SK-MEL-5 (cell line): ENCODE results near the gene ACAP3. TPM values are rescaled to one million over a fixed set of nuclear protein-coding genes. Genes with fewer than 3 reads are reported as not detected.
A peak's percentile ranks its signal among the peaks of the same experiment; 100 is the strongest.

Source experiments
- DNase-seq: peaks from one replicate; pipeline ENCODE4 v3.0.0-alpha.2; 2016; ENCODE audit warnings: low read depth, low spot score
- in situ Hi-C: cut with HindIII; loops from 2 replicates; pipeline ENCODE4 v1.10.0; 2016; ENCODE audit warnings: low sequenced_read_pairs, high pct_unique_total_duplicates, low pct_unique_long_range_greater_than_20kb
- total RNA-seq: library from RNA; depleted of rRNA; stranded (reverse); fragments of >200 nt; shearing (Covaris generic); gene quantifications from 2 replicates; pipeline ENCODE4 v1.2.3, GENCODE V29; 2014

The ACAP3 gene
- total RNA-seq, 1 experiment from 2014 or later = 14.5 TPM

- no peak for DNase-seq
- in situ Hi-C loops = no loop called here
These were observed 40.0 kb downstream of the ACAP3 start for GRCh38 chr1:1267488-1268283.

DNA sequence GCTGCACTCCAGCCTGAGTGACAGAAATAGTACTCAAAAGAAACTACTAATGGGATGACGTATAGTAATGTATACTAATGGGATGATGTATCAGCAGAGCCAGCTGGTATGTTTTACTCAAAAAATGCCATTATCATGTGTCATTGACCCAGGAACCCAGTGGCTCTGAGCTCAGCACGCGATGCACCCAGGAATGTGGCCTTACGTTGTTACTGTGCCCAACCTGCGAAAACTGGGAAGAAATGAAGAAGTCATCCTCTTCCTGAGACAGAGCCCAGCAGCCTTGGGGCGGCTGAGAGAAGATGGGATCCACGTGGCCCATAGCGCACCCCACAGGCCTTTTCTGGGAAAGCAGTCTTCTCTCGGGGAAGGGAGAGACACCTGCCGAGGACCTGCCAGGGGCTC lies 42.9 kb downstream of the ACAP3 start:
- in situ Hi-C loops = no loop called here
- peak; percentile 36 for DNase-seq

DNA sequence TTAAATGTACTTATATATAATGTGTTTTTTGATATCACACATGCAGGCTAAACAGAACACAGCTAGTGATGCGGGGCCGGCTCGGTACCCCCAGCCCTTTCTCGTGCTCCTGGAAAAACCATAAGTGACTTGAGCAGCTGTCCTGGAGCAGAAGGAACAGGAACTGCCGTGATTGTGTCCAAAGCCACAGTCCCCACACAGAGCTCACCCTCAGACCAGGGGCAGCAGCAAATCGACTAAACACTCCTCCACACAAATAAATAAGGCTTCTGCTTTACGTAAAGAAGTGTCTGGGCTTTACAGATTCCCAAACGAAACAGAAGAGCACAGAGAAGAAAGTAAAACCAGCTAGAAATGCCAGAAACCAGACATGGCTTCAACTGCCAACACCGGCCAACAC lies 43.7 kb downstream of the ACAP3 start:
- DNase-seq = no peak
- in situ Hi-C loops = no loop called here

- in situ Hi-C loops = no loop called here
- no peak for DNase-seq
These were observed 45.0 kb downstream of the ACAP3 start for GRCh38 chr1:1262758-1263157.

DNA sequence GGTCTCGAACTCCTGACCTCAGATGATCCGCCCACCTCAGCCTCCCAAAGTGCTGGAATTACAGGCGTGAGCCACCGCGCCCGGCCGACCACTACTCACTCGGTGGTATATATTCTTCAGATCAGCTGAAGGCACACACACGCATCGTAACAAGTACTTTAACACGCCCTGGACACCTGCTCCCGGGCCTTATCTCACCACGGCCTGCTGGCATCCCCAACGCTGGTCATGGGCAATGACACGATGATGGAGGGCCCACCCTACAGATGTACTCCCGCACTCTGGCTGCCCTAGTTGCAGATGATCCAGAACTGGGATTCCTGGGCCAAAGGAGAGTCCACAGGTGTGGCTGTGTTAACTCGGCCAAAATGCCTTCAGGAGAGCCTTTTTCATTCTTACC lies 45.7 kb downstream of the ACAP3 start:
- in situ Hi-C loops = no loop called here

DNA sequence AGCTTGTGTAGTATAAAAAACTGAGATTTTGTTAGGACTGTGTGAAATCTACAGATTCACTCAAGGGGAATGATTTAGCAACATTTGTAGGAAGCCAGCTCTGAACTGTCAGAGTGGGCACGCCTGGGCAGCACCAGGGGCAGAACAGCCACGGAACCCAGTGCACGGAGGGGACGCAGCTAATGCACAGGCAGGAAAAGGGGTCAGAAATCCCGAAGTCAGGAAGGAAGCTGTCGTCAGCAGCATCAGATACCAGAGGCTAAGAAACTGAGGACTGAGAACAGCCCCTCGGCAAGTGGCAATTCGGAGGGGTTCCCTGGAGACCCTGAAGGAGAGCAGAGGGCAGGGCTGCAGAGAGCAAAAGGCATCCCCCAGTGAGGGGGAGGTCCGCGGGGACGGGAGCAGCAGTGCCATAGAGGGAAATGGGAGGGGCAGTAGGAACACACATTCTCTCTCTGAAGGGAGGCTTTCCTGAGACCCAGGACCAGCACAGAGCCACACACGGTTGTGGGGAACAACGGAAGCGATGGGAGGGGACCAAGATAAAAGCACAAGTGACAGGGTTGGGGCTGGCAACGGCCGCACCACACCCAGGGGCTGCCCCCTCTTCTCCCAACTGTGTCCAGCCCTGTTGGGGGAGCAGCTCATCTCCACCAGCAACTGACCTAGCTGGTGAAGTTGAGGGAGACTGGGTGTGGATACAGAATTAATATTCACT lies 46.7 kb downstream of the ACAP3 start:
- in situ Hi-C loops = no loop called here
- DNase-seq = no peak

More for the DNA sequence above, 45.7 kb downstream of the ACAP3 start:
- DNase-seq = no peak

DNA sequence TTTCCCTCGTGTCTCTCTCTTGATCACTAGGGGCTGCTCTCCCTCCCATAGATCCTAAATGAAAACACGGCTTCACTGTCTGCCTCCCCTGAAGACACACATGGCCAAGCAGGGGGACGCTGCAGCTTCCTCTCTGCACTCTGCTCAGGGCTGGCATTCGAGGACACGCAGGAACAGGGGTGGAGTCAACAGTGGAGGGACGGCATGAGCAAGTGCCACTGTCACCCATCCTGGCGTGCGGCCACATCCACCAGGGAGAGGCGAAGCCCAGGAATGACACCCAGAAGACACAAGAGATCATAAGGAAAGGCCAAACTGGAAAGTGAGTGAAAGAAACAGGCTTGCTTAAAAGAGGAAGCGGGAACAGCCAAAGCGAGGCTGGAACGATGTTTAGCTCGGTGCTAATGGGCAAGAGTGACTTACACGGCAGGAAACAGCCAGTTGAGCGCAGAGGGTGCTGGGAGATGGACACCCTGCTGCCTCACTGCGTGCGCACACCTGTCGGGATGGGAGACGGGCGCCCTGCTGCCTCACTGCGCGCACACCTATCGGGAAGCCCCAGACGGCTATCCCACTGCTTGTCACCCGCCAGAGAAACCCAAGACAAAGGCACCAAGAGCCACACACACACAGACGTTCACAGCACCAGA lies 47.7 kb downstream of the ACAP3 start:
- no peak for DNase-seq
- in situ Hi-C loops = no loop called here

DNA sequence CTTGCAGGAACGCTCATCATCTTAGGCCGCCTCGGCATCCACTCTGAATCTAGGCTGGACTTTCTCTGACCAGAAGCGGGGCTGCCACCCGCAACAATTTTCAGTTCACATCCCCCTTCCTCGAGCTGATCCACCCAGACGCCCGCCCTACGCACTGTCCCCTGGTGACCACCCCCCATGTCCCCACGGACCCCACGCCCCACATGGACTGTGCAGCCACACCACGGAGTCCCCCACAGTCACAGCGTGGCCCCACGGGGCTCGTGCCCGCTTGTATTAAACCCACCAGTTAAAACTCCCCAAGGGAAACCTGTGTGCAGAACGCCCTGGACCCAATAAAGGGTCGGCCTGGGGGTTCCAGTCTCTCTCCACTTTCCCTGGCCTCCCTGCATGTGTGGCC lies 48.2 kb downstream of the ACAP3 start:
- in situ Hi-C loops = no loop called here
- no peak for DNase-seq

DNA sequence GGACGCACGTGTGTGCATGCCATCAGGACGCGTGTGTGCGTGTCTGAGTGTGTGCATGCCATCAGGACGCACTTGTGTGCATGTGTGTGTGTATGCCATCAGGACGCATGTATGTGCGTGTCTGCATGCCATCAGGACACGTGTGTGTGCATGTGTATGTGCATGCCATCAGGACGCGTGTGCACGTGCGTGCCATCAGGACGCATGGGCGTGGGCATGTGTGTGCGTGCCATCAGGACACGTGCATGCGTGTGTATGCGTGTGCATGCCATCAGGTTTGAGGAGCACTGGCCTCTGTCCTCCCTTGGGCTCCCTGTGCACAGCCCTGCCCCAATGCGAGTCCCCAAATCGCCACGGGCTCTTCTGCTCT lies 48.6 kb downstream of the ACAP3 start:
- in situ Hi-C loops = no loop called here
- DNase-seq = no peak

GRCh38 chr1:1256956-1257871 lies 50.5 kb downstream of the ACAP3 start:
- DNase-seq = no peak
- in situ Hi-C loops = no loop called here

DNA sequence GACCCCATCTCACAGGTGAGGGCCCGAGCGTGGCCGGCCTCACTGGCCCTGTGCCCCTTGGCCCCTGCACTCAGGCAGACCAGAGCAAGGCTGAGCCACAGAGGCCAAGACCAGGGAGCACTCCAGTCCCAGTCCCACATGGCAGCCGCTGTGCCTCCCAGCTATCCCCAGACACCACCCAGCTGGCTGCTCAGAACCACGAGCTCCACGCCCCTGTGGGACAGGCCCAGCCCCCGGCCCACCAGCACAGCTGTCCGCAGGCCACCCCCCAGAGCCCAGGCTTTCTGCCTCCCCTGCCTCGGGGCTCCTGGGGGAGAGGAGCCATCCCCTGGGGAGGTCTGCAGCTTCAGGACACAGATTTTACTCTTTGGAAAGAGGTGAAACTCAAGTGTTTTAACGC lies 52.1 kb downstream of the ACAP3 start:
- DNase-seq = no peak
- in situ Hi-C loops = no loop called here

- DNase-seq = no peak
- in situ Hi-C loops = no loop called here
These were observed 52.7 kb downstream of the ACAP3 start for GRCh38 chr1:1255078-1255477.

DNA sequence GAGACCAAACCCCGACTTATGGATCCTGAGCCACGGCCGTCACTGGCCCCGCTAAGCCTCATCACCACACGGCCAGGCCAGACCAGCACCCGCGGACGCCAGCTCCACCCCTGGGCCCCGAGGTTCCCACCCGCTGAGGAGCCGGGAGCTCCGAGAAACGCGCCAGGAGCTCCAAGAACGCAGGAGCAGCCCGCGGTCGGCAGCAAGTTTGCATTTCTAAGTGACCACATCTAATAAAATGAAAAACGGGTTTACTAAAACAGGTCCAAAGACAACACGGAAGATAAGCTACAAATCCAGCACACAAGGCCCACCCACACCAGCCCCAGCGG lies 53.1 kb downstream of the ACAP3 start:
- no peak for DNase-seq
- in situ Hi-C loops = no loop called here

- in situ Hi-C loops = no loop called here
- no peak for DNase-seq
These were observed 53.6 kb downstream of the ACAP3 start for GRCh38 chr1:1253972-1254666.

- no peak for DNase-seq
- in situ Hi-C loops = no loop called here
These were observed 54.4 kb downstream of the ACAP3 start for GRCh38 chr1:1253314-1253713.

- in situ Hi-C loops = no loop called here
- DNase-seq = no peak
These were observed 56.9 kb downstream of the ACAP3 start for GRCh38 chr1:1250786-1251284.
